Stimulated activated CD4-positive, alpha-beta T cell treated with anti-CD3 and anti-CD28 coated beads, Interleukin-1b, Interleukin-23, amount 100 ng/mL, for 4 hours (primary cell): ENCODE data around the gene RASGRF1.

Experiments
- DNase-seq, 2 donors: peaks; one replicate each; pipeline ENCODE4 v3.0.0-alpha.2; 2020; ENCODE audit warnings: low read depth in 2 of 2

The RASGRF1 gene

GRCh38 chr15:78914027-78914764, 176.4 kb downstream of the RASGRF1 start:
- DNase-seq, result no peak

- DNase-seq, result no peak
Measured at GRCh38 chr15:78913012-78913411, 177.6 kb downstream of the RASGRF1 start.

- no peak for DNase-seq
Measured at GRCh38 chr15:78912316-78912715, 178.3 kb downstream of the RASGRF1 start.

GRCh38 chr15:78910271-78910670, 180.3 kb downstream of the RASGRF1 start:
- DNase-seq, result no peak
